Renal cortex interstitium (tissue), 11 donors: ENCODE data around the gene MAB21L4. TPM values are rescaled to one million over a fixed set of nuclear protein-coding genes. Genes with fewer than 3 reads are reported as not detected.

Source experiments
- DNase-seq, 11 donors: peaks; one replicate each; pipeline ENCODE4 v3.0.0-alpha.2; 2013; ENCODE audit warnings: low read depth in 9 of 11, low spot score in 4 of 11; ENCODE audit errors: extremely low read depth in 1 of 11
- polyA plus RNA-seq, 3 donors: library from polyadenylated mRNA; unstranded; fragments of 120-200 nt; gene quantifications; one replicate each; pipeline ENCODE4 v1.2.1, GENCODE V29; 2013; ENCODE audit not compliant: insufficient read length in 3 of 3

Gene MAB21L4
- polyA plus RNA-seq, 3 donors, result 7.2 to 9.7 (median 7.7) TPM

DNA sequence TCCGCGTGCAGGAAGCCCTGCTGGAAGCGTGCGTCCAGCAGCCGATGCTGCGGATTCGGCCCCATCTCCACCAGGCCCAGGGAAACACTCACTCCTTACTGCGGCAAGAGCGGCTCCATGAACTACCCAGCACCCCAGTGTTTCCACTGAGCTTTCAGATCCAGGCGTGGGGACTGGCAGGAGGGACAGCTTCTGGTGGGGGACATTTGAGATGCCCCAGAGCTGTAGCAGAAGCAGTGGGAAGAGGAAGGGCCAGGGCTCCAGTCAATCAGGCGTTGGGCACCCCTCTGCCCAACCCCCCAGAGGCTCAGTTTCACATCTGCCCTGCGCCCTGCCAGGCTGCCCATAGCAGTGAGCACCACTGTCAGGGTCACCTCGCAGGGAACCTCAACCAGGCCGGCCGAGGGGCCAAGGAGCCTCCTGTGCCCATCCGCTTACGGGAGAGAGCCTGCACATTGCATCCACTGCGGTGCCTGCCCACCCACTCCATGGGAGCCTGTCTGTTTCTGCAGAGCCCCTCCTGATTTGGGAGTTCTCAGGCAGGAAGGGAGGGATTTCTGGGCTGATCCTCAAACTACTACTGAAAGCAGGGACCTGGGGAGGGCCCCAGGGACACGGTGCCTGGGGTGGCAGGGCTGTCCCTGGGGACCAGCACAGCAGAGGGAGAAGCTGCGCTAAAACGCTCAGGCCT is 22.7 kb downstream of the MAB21L4 start:
- DNase-seq, result no peak

DNA sequence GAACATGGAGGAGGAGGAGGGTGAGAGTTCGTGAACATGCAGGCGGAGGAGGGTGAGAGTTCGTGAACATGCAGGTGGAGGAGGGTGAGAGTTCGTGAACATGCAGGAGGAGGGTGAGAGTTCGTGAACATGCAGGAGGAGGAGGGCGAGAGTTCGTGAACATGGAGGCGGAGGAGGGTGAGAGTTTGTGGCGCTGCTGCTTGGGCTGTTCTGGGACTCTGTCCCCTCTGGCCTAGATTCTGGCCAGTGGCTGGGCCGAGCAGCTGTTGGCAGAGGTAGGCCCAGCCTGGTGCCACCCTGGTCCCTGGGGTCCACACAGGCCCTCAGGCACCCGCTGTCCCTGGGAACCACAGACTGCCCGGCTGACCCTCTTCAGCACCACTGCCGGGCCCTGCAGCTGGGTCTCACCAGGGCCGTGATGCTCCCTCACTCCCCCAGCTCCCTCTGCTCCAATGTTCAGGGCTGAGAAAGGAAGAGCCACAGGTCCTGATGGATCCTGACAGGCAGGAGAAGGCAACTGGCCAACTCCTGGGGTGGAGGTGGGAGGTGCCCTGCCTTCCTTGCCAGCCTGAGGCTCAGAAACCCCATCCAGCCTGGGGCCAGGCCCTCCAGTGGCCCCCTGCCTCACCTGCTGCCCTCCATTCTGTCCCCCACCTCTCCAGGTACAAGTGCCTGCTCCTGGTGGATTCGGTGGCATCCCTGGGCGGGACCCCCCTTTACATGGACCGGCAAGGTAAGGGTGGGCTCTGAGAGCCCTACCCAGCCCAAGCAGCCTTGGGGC is 23.4 kb downstream of the MAB21L4 start:
- no peak for DNase-seq

DNA sequence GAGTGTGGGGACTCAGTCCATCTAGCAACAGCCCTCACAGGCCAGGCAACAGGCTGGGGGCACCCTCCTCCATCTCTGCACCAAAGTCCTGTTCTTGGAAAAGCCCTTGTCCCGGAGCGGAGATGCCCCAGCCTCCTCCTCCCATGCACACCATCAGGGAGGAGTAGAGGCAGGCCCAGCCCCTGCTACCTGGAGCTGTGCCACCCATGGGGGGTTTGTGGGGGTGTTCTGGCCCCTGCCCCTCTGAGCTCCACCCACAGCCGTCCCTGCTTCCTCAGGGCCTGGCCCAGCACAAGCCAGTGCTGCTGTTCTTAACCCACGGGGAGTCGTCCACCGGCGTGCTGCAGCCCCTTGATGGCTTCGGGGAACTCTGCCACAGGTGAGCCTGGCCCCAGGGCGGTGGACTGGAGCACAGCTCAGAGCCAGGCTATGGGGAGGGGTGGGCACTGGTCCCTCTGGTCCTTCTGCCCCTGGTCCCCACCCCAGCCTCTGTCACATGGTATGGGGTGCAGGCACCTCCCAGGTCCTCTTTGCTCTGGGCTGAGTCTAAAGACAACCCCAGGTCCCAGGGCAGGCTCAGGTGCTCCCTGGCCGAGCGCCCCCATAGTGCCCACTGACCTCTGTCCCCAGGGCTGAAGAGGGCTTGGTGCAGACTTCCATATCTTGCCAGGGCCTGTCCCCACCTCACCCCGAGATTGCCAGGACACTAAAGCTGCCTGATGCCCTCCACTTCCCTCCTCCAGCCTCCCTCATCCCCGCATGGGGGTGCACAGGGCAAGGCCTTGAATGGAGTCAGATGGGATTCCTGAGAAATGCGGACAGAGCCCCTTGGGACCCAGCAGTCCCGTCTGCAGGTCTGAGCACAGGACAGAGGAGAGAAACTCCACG is 24.6 kb downstream of the MAB21L4 start:
- no peak for DNase-seq

DNA sequence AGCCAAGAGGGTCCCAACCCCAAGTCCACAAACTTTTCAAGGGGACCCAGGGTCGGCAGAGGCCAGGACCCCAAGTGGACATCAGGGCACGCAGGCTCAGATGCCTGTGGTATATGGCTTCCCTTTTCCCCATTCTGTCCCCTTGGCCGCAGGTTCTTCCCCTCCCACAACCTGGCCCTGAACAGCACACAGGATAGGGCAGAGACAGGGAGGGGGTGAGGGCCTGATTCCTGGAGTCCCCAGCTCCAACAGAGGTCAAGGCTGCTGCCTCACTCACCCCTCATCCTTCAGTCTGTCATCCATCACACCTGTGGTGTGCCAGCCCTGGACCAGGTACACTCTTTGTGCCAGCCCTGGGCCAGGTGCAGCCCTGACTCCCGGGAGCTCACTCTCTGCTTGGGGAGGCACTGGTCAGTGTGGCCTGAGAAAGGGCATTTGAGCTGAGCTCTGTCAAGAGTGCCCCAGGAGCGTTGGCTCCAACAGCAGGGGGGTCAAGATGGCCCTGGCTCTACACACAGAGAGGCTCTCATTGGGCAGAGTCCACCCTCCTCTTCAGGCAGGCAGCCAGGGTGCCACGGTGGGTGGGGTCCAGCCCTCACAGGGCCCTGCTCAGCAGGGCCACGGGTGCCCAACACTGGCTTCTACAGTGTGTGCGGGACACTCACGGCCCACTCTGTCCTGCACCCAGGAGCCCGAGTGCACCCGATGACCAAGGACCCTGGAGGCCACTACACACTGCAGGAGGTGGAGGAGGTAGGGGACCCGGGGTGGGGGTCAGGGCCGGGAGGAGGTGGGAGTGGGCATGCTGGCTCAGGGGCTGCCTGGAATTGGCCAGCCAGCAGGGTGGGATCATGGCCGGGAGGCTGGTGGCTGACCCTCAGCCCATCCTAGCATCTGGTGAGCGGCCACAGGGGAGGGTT is 25.7 kb downstream of the MAB21L4 start:
- DNase-seq, result no peak

DNA sequence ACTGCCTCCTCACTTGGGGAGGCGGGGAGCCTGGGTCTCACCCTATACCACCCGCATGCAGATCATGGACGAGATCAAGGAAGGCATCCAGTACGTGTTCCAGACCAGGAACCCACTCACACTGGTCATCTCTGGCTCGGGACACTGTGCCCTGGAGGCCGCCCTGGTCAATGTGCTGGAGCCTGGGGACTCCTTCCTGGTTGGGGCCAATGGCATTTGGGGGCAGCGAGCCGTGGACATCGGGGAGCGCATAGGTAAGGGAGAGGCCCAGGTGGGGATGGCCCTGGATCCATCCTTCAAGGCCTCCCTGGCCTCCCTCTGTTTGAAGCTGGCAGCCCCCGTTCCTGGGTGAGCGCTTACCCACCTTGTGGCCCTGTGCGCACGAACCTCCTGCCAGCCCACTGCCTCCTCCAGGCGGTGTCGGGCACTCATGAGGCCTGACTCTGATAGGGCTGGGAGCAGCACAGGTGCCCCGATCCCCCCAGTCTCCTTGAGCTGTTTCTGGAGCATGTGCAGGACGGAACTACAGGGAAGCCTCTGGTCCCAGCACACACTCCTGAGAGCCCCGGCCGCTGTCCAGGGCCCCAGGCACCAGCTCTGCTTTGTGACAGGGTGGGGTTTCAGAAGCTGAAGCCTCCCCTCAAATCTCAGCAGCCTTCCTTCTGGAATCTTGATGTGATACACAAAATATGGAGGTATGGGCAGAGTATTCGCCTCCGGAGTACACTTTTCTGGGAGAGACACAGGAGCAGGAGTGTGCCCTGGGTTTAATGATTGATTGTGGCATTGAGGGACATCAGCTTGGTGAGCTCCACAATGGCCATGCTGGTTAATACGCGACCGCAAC is 26.6 kb downstream of the MAB21L4 start:
- no peak for DNase-seq

DNA sequence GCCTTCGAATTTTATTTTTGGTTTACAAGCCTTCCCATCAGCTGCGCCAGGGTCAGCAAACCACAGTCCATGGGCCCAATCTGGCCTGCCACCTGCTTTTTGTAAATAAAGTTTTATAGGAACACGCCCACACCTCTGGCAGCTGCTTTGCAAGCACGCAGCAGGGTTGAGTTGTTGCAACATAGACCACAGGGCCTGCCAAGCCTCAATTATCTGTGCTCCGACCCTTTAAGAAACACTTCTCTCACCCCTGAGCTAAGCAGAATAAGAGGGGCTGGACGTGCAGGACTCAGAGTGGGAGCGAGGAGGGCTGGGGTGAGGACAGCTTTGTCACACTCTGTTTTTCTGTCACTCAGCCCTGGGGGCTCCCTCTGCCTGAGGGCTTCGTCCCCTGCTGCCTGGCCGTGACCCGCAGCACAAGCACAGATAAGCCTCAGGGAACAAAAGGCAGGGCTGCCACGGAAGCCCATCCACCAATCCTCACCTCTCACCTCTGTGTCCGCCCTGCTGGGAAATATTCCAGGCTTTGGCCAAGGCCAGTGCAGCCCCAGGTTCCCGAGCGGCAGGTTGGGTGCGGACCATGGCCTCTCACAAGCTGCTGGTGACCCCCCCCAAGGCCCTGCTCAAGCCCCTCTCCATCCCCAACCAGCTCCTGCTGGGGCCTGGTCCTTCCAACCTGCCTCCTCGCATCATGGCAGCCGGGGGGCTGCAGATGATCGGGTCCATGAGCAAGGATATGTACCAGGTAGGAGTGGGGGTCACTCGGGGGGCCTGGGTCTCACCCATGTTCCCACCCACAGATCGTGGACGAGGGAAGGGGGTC is 27.5 kb downstream of the MAB21L4 start, which contains the start of gene AGXT:
AGXT (plus strand) TSS at position 539 of the 823 bp plus-strand sequence; CDS start at position 581, 42 bp downstream.
- DNase-seq, result no peak

DNA sequence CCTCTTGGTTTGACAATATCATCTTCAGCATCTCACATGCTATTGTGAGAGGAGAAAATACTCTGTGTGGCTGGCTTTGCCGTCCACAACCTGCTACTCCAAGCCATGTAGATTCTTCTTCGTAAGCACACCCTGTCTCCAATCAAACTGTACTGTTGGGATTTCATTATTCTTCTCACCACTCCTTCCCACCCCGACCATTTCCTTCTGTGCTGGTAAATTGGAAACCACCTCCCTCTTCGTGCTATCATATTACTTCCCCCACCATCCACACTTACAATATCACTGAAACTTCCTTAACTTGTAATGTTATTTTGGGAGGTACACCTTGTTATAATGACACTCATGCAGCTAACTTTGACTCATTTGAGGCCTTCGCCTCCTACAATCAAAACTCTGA is 30.6 kb downstream of the MAB21L4 start:
- DNase-seq, result no peak

DNA sequence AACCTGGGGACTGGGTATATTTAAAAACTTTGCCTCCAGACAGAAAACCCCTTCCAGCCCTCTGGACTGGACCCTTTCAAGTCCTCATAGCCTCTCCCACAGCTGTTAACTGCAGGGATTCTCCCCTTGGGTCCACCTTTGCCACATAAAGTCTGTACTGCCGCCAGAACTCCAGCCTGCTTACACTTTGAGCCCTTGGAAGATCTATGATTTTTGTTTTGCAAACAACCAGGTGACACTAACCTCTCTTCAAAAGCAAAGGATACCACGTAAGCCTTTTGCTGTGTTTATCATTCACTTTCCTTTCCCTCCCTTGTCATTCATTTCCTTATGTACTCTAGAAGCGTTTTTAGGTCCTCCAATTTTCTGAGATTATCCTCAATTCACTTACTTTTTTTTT is 31.5 kb downstream of the MAB21L4 start:
- no peak for DNase-seq

DNA sequence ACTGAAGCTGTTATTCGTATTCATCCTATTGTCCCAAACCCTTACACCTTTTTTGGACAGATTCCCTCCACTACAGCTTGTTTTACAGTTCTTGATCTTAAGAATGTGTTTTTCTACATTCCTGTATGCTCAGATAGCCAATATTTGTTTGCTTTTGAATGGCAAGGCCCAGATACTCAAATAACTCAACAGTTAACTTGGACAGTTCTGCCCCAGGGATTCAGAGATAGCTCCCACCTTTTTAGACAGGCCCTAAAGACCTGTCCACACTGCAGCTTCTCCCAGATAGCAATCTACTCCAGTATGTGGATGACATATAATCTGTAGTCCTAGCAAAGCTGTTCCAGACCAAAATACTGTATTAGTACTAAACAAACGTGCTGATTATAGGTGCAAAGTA is 34.4 kb downstream of the MAB21L4 start:
- no peak for DNase-seq

DNA sequence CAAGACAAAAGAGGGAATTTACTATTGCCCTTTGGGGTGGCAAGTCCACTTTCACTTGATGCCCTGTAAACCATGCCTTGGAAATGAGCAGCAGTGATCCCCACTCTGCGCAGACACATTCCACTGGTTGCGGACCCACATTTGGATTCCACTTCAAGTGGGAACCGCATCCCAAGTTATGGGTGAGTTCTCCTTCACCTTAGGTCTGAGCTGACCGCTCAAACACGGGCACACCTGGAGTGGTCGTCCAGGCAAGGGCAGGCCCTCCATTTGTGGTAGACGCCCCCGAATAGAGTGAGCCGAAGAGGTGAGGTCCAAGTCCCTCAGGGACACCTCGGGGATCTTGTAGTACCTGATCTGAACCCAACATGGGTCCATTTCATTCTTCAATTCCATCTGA is 37.1 kb downstream of the MAB21L4 start:
- no peak for DNase-seq

DNA sequence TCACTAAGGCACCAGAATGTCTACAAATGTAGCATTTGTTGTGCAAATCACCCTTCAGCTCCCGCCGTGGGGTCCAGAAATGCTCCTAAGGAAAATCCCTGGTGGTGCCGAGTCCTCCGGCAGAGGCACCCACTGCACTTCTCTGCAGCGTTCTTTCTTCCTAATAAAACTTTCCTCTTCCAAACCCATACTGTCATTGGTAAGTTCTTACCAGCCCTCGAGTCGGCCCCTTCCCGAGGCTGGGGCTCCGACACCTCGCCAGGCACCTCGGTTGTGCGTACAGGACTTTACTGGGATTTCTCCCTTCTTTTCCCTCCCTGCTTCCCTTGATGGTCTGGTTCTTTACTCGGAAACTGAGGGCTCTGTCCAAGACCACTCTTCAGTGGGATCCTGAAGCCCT is 37.6 kb downstream of the MAB21L4 start:
- DNase-seq, result no peak

DNA sequence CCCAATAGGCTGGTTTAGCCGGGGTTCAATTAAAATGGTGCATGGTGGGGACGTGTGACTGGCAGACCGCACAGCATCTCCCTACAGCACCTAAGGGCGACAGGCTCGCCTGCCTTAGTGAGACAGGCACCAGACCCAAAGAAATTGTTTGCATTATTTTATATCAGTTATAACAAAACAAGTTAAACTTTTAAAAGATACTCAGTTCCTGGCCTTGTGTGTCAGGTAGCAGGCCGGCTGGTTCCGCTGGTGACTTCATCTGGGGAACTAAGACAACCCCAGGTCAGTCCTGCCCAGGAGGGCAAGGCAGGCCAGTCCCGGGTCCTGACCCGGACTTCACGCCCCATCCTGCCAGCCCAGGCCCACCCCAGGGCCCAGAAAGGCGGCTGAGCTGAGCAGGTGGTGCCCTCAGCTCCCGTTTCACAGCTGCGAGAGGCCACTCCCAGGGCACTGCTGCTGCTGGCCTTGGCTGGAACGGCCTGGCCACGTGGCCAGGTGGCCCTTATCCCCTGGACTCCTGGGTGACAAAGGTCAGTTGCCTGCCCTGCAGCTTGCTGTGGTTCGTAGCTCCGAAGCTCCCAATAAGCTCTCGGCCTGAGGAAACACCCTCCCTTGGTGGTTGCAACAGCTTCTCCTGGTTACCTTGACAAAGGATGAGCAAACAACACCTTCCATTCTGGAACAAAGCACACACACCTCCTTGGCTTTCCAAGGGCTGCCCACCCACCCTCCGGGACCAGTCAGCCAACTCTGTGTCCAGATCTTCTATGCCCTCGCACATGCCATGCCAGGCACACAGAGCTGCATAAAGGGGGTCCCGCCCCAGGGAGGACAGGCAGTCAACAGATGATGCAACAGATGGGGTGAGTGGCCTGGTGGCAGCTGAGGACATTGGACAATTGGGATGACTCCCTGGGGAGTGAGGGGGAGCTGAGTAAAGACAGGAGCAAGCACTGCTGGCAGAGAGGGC is 38.6 kb downstream of the MAB21L4 start:
- DNase-seq, result no peak

DNA sequence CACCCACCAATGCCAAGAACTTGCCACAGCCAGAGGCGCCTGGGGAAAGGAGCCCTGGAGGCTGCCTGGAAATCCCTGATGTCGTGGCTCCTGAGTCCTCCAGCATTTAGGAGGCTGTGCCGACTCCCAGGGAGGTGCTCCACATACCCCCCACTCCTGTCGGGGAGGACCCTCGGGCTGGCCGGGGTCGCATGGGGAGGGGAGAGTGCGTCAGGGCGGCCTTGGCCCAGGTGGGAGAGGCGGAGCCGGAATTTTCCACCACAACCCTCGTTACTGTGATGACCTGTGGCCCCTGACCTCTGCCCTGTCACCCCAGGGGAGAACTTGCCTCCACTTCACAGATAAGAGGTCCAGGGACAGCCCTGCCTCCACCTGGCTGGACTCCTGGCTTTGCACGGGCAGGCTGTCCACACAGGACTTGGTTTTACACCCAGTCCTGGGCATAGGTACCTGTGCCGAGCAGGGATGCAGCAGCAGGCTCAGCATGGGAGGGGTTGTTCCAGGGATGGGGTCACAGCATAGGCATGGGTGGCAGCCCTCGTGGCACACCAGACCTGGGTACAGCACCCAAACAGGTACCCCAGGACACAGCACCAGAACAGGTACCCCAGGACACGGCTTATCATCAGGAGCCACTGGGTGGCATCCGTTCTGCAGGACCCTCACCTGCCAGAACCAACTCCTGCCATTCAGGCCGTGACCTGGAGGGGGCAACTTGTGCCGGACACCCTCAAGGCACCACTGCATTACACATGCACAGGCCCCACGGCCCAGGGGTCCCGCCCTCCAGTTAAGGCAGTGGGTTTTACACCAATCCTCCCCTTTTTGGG is 39.6 kb downstream of the MAB21L4 start:
- DNase-seq, result no peak

DNA sequence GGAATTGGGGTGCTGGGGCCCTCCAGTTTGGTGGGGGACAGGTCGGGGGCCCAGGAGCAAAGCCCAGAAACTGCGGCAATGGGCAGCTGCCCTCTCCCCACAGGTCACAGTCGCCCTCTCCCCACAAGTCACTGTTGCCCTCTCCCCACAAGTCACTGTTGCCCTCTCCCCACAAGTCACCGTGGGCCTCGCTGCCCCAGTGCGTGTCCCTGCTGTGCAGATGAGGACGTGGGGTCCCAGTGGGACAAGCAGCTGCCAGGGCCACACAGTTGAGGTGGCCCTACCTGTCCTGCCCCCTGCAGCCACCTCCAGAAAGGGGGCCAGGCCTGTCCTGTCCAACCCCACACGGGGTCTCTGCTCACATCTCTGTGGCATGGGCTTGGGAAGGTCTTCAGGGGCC is 40.3 kb downstream of the MAB21L4 start:
- DNase-seq, result no peak

DNA sequence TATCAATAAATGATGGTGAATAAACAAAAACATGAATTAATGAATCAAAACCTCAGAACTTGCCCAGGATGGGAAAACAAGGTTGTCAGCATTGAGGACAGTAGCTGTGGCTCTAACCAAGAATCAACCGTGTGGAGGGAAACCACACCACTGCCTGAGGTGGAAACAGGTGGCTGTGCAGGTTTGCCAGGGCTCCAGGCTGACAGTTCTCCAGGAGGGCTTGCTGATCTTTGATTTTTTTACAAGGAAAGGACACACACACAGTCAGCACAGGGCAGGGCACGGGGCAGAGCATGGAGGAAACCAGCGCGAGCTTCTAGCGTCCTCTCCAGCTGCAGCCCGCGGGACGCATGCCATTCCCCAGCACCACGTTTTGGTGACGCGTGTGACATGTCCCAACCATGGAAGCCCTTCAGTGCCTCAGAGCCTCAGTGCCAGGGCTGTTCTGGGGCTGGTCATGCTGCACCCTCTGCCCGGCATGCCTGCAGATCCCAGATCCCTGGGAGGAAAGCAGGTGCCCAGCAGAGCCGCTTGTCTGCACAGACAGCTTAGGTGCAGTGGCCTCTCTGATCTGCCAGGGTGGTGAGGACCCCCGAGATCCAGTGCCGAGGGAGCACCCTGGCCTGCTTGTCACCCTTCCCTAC is 43.2 kb downstream of the MAB21L4 start:
- DNase-seq, result no peak
